Activated CD4-positive, alpha-beta T cell treated with anti-CD3 and anti-CD28 coated beads, Interleukin-2, amount 50 U/mL, for 1 hour (primary cell): Measurements from ENCODE around the gene KANSL1.
"Not testable (repeated sequence)": the region's sequence is repeated elsewhere in the genome, so short reads cannot be mapped to it uniquely, and the experiment has no call there.

ENCODE experiments used
- DNase-seq: peaks from one replicate; pipeline ENCODE4 v3.0.0-alpha.2; 2020

The KANSL1 gene

DNA sequence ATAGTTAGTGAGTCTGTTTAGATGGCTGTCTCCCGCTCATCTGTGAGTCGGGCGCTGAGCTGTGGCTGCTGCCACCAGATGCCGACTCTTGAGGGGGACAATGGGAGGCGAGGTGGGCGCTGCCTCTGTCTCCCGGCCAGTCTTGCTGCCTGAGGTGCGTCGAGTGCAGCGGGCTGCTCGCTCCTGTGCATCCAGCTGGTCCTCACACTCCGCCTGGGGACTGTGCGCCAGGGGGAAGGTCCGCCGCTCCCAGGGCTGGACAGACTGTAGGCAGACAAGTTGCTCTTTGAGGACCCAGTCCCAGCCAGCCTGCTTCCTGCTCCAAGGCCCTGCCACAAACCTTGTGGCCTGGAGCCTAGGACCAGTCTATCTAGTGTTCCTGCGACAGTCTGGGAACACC, 161.8 kb downstream of the KANSL1 start:
- no peak for DNase-seq

DNA sequence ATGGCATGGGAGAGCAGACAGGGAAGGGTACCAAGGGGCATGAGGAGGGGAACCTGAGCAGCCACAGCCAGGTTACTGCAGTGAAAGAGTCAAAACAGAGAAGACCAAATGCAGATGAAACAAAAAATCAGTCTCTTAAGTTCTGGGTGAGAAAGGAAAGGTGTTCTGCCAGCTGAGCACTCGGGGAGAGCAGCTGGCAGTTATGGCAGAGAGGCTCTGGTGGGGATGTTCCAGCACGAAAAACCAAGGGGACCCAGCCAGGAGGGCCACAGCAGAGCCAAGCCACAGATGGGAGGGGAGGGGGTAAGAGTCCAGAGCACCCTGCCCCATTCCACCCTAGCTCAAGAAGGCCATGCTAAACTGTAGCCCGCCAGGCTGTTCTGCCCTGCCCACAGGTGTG, 162.5 kb downstream of the KANSL1 start:
- no peak for DNase-seq

DNA sequence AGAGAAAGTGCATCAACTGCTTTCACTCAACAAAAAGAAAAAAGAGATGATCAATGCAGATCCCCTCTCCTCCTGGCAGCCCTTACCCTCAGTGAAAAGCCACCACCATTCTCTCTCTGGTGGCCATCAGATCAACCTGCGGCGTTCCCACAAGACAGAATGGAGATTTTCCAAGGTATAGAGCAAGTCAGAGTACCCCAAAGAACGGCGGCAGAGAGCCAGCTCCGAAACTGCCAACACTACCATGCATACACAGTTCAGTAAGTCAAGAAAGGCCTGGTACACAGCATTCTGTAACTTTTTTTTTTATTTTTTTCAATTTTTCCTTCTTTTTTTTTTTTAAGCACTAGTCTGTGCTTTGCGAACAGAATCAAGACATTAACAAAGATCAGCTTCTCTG, 163.6 kb downstream of the KANSL1 start:
- no peak for DNase-seq

DNA sequence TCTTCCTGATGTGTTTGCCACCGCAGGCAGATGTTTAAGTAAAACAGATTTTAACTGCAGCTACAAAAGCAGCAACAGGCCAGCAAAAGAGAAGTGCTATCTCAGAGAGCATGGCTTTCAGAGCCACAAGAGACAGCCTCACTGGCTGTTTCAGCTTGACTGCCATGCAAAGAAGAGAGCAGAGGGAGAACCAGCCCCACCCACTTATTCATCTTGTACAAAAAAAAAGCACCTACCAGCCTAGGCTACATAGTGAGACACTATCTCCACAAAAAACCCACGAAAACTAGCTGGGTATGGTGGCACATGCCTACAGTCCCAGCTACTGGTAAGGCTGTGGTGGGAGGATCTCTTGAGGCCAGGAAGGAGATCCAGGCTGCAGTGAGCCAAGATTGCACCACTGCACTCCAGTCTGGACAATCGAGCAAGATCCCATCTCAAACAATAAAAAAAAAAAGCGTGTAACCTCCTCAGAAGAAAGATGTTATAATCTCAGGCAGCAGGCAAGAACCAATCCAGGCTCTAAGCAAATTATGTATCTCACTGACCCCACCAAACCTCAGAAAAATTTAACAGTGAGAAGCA, 164.2 kb downstream of the KANSL1 start:
- no peak for DNase-seq

DNA sequence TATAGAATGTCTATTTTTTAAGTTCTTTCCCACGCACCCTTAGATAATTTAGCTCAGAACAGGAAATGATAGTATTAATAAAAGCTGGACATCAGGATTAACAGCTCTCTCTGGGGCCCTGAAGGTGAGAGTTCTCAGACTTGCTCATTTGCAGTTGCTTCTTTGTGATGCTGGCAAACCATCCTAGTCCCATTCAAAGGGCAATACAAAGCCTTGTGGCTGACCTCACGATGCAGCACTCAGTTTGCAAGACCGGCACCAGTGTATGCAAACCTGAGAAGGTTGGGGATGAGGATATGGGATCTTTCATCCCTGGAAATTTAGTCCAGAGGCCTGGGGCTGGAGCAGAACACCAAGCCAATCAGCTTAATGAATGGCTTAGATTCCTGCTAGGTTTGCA, 164.9 kb downstream of the KANSL1 start:
- no peak for DNase-seq

DNA sequence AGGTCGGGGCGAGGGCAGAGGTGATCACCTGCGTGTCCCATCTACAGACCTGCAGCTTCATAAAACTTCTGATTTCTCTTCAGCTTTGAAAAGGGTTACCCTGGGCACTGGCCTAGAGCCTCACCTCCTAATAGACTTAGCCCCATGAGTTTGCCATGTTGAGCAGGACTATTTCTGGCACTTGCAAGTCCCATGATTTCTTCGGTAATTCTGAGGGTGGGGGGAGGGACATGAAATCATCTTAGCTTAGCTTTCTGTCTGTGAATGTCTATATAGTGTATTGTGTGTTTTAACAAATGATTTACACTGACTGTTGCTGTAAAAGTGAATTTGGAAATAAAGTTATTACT, 165.3 kb downstream of the KANSL1 start:
- DNase-seq: no peak

DNA sequence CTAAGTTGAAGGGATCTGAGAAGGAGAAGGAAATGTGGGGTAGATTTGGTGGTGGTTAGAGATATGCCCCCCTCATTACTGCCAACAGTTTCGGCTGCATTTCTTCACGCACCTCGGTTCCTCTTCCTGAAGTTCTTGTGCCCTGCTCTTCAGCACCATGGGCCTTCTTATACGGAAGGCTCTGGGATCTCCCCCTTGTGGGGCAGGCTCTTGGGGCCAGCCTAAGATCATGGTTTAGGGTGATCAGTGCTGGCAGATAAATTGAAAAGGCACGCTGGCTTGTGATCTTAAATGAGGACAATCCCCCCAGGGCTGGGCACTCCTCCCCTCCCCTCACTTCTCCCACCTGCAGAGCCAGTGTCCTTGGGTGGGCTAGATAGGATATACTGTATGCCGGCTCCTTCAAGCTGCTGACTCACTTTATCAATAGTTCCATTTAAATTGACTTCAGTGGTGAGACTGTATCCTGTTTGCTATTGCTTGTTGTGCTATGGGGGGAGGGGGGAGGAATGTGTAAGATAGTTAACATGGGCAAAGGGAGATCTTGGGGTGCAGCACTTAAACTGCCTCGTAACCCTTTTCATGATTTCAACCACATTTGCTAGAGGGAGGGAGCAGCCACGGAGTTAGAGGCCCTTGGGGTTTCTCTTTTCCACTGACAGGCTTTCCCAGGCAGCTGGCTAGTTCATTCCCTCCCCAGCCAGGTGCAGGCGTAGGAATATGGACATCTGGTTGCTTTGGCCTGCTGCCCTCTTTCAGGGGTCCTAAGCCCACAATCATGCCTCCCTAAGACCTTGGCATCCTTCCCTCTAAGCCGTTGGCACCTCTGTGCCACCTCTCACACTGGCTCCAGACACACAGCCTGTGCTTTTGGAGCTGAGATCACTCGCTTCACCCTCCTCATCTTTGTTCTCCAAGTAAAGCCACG, 165.9 kb downstream of the KANSL1 start:
- DNase-seq: no peak

DNA sequence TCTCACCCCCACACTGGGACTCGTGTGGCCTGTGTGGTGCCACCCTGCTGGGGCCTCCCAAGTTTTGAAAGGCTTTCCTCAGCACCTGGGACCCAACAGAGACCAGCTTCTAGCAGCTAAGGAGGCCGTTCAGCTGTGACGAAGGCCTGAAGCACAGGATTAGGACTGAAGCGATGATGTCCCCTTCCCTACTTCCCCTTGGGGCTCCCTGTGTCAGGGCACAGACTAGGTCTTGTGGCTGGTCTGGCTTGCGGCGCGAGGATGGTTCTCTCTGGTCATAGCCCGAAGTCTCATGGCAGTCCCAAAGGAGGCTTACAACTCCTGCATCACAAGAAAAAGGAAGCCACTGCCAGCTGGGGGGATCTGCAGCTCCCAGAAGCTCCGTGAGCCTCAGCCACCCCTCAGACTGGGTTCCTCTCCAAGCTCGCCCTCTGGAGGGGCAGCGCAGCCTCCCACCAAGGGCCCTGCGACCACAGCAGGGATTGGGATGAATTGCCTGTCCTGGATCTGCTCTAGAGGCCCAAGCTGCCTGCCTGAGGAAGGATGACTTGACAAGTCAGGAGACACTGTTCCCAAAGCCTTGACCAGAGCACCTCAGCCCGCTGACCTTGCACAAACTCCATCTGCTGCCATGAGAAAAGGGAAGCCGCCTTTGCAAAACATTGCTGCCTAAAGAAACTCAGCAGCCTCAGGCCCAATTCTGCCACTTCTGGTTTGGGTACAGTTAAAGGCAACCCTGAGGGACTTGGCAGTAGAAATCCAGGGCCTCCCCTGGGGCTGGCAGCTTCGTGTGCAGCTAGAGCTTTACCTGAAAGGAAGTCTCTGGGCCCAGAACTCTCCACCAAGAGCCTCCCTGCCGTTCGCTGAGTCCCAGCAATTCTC, 166.8 kb downstream of the KANSL1 start:
- no peak for DNase-seq

DNA sequence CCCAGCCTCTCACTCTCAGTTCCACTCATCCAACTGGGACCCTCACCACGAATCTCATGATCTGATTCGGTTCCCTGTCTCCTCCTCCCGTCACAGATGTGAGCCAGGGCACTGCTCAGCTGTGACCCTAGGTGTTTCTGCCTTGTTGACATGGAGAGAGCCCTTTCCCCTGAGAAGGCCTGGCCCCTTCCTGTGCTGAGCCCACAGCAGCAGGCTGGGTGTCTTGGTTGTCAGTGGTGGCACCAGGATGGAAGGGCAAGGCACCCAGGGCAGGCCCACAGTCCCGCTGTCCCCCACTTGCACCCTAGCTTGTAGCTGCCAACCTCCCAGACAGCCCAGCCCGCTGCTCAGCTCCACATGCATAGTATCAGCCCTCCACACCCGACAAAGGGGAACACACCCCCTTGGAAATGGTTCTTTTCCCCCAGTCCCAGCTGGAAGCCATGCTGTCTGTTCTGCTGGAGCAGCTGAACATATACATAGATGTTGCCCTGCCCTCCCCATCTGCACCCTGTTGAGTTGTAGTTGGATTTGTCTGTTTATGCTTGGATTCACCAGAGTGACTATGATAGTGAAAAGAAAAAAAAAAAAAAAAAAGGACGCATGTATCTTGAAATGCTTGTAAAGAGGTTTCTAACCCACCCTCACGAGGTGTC, 167.6 kb downstream of the KANSL1 start:
- no peak for DNase-seq

DNA sequence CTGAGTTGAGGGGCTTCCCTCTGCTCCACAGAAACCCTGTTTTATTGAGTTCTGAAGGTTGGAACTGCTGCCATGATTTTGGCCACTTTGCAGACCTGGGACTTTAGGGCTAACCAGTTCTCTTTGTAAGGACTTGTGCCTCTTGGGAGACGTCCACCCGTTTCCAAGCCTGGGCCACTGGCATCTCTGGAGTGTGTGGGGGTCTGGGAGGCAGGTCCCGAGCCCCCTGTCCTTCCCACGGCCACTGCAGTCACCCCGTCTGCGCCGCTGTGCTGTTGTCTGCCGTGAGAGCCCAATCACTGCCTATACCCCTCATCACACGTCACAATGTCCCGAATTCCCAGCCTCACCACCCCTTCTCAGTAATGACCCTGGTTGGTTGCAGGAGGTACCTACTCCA, 168.2 kb downstream of the KANSL1 start:
- no peak for DNase-seq

DNA sequence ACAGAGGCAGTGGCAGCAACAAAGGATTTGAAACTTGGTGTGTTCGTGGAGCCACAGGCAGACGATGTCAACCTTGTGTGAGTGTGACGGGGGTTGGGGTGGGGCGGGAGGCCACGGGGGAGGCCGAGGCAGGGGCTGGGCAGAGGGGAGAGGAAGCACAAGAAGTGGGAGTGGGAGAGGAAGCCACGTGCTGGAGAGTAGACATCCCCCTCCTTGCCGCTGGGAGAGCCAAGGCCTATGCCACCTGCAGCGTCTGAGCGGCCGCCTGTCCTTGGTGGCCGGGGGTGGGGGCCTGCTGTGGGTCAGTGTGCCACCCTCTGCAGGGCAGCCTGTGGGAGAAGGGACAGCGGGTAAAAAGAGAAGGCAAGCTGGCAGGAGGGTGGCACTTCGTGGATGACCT, 168.6 kb downstream of the KANSL1 start:
- DNase-seq: no peak

DNA sequence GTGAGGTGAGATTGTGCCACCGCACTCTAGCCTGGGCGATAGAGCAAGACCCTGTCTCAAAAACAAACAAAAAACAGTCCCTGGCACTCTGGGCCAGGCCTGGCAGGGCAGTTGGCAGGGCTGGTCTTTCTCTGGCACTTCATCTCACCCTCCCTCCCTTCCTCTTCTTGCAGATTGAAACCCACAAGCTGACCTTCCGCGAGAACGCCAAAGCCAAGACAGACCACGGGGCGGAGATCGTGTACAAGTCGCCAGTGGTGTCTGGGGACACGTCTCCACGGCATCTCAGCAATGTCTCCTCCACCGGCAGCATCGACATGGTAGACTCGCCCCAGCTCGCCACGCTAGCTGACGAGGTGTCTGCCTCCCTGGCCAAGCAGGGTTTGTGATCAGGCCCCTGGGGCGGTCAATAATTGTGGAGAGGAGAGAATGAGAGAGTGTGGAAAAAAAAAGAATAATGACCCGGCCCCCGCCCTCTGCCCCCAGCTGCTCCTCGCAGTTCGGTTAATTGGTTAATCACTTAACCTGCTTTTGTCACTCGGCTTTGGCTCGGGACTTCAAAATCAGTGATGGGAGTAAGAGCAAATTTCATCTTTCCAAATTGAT, 169.3 kb downstream of the KANSL1 start:
- DNase-seq: no peak

DNA sequence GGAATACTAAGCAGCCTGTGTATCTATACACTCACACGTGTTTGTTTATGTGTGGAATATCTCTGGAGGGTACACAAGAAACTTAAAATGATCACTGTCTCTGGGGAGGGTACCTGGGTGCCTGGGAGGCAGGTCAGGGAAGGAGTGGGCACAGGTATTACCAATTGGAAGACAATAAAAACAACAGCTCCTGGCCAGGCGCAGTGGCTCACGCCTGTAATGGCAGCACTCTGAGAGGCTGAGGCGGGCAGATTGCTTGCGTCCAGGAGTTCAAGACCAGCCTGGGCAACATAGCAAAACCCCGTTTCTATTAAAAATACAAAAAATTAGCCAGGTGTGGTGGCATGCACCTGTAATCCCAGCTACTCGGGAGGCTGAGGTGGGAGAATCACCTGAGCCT, 169.9 kb downstream of the KANSL1 start:
- DNase-seq: not testable (repeated sequence)

DNA sequence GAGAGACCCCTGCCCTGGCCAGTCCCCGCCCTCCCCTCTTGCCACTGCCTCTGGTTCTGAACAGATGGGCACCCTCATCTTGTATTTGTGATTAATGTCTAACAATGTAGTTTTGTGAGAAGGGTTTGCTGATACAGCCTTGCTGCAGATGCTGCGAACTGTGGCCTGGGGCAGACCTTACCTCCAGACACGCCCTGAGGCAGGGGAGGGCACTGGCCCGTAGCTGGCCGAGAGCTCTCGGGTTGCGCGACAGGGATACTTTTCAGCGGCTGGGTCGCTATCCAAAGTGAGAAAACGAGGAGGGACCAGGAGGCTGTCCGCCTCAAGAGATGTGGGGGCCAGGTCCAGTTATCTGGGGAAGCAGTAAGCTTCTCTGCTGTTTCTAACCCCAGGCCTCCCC, 172.2 kb downstream of the KANSL1 start:
- no peak for DNase-seq

DNA sequence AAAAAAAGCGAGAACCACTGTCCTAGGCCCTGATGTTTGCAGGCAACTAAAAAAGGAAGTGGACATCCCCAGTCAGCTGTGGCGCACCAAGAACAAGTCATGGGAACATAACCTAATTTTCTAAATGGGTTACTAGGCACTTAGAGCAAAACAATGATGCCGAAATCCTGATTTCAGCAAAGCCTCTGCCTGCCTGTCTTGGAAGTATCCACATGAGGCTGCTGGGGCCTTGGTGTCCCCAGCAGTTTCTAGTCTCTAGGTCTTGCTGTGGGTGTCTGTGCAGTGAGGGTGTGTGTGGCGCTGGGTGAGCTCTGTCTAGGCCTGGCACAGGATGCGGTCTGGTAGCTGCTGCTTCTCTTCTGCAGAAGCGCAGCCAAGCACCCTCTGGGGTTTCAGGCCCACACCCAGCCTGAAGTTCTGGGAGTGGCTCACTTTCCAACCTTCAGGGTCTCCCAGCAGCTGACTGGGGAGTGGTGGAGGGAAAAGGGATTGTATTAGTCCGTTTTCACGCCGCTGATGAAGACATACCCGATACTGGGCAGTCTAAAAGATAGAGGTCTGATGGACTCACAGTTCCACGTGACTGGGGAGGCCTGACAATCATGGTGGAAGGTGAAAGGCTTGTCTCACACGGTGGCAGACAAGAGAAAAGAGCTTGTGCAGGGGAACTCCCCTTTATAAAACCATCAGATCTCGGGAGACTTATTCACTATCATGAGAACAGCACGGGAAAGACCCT, 173.0 kb downstream of the KANSL1 start:
- DNase-seq: peak; percentile 48

DNA sequence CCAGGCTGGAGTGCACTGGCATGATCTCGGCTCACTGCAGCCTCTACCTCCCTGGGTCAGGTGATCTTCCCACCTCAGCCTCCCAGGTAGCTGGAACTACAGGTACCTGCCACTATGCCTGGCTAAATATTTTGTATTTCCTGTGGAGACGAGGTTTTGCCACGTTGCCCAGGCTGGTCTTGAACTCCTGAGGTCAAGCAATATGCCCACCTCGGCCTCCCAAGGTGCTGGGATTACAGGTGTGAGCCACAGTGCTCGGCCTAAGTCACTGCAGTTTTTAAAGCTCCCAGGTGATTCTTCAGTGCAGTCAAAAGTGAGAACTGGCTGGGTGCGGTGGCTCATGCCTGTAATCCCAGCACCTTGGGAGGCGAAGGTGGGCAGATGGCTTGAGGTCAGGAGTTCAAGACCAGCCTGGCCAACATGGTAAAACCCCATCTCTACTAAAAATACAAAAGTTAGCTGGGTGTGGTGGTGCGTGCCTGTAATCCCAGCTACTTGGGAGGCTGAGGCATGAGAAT, 173.8 kb downstream of the KANSL1 start:
- not testable (repeated sequence) for DNase-seq

DNA sequence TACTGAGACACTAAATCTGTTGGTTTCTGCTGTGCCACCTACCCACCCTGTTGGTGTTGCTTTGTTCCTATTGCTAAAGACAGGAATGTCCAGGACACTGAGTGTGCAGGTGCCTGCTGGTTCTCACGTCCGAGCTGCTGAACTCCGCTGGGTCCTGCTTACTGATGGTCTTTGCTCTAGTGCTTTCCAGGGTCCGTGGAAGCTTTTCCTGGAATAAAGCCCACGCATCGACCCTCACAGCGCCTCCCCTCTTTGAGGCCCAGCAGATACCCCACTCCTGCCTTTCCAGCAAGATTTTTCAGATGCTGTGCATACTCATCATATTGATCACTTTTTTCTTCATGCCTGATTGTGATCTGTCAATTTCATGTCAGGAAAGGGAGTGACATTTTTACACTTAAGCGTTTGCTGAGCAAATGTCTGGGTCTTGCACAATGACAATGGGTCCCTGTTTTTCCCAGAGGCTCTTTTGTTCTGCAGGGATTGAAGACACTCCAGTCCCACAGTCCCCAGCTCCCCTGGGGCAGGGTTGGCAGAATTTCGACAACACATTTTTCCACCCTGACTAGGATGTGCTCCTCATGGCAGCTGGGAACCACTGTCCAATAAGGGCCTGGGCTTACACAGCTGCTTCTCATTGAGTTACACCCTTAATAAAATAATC, 179.6 kb downstream of the KANSL1 start:
- no peak for DNase-seq

DNA sequence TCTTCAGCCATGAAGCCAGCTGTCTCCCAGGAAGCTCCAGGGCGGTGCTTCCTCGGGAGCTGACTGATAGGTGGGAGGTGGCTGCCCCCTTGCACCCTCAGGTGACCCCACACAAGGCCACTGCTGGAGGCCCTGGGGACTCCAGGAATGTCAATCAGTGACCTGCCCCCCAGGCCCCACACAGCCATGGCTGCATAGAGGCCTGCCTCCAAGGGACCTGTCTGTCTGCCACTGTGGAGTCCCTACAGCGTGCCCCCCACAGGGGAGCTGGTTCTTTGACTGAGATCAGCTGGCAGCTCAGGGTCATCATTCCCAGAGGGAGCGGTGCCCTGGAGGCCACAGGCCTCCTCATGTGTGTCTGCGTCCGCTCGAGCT, 180.1 kb downstream of the KANSL1 start:
- no peak for DNase-seq

DNA sequence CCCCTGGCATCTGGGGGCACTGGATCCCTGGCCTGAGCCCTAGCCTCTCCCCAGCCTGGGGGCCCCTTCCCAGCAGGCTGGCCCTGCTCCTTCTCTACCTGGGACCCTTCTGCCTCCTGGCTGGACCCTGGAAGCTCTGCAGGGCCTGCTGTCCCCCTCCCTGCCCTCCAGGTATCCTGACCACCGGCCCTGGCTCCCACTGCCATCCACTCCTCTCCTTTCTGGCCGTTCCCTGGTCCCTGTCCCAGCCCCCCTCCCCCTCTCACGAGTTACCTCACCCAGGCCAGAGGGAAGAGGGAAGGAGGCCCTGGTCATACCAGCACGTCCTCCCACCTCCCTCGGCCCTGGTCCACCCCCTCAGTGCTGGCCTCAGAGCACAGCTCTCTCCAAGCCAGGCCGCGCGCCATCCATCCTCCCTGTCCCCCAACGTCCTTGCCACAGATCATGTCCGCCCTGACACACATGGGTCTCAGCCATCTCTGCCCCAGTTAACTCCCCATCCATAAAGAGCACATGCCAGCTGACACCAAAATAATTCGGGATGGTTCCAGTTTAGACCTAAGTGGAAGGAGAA, 180.6 kb downstream of the KANSL1 start:
- DNase-seq: no peak

DNA sequence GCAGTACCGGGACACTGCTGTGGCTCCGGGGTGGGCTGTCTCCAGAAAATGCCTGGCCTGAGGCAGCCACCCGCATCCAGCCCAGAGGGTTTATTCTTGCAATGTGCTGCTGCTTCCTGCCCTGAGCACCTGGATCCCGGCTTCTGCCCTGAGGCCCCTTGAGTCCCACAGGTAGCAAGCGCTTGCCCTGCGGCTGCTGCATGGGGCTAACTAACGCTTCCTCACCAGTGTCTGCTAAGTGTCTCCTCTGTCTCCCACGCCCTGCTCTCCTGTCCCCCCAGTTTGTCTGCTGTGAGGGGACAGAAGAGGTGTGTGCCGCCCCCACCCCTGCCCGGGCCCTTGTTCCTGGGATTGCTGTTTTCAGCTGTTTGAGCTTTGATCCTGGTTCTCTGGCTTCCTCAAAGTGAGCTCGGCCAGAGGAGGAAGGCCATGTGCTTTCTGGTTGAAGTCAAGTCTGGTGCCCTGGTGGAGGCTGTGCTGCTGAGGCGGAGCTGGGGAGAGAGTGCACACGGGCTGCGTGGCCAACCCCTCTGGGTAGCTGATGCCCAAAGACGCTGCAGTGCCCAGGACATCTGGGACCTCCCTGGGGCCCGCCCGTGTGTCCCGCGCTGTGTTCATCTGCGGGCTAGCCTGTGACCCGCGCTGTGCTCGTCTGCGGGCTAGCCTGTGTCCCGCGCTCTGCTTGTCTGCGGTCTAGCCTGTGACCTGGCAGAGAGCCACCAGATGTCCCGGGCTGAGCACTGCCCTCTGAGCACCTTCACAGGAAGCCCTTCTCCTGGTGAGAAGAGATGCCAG, 181.3 kb downstream of the KANSL1 start:
- no peak for DNase-seq
